DND-41 (cell line): Measurements from ENCODE around the gene CTNNBL1.
"Not testable (repeated sequence)": the region's sequence is repeated elsewhere in the genome, so short reads cannot be mapped to it uniquely, and the experiment has no call there.

Experiments used
- ATAC-seq: fragments of 200-7000 bp; cut with Tn5 transposase; 3 replicates; pipeline ENCODE4 v1.9.1; 2021; ENCODE audit warnings: low read depth; ENCODE audit not compliant: insufficient read depth
- DNase-seq: peaks from one replicate; pipeline ENCODE4 v3.0.0-alpha.2; 2020
- H2AFZ ChIP-seq: 2 replicates; pipeline ENCODE4 v1.6.0; 2012; ENCODE audit warnings: low read depth, low read length
- H3K27ac ChIP-seq: 2 replicates; pipeline ENCODE4 v1.5.1; 2012; ENCODE audit warnings: low read length, inconsistent platforms
- H3K27me3 ChIP-seq: fragments of 200-600 bp; sonication (generic); 2 replicates; pipeline ENCODE4 v1.6.0; 2012; ENCODE audit warnings: low read length, mild to moderate bottlenecking, inconsistent platforms; ENCODE audit not compliant: insufficient read depth, poor library complexity
- H3K36me3 ChIP-seq: 2 replicates; pipeline ENCODE4 v1.5.1; 2012; ENCODE audit warnings: low read length, inconsistent platforms; ENCODE audit not compliant: insufficient read depth
- H3K4me1 ChIP-seq: 2 replicates; pipeline ENCODE4 v1.5.1; 2012; ENCODE audit warnings: mild to moderate bottlenecking, low read length; ENCODE audit not compliant: insufficient read depth
- H3K4me2 ChIP-seq: 2 replicates; pipeline ENCODE4 v1.6.0; 2012; ENCODE audit warnings: mild to moderate bottlenecking, moderate library complexity, low read length, inconsistent platforms; ENCODE audit not compliant: insufficient read depth
- H3K4me3 ChIP-seq, 2 experiments: fragments of 200-600 bp in 1 of 2; shearing (Covaris generic) in 1 of 2; 2 replicates each; pipeline ENCODE4 v1.5.1; 2012 to 2016; ENCODE audit warnings: inconsistent platforms in 2 of 2, low read length in 2 of 2, mild to moderate bottlenecking in 2 of 2, low read depth in 1 of 2, moderate library complexity in 1 of 2
- H3K79me2 ChIP-seq: 2 replicates; pipeline ENCODE4 v1.6.0; 2012; ENCODE audit warnings: low read length, inconsistent platforms; ENCODE audit not compliant: insufficient read depth
- H3K9ac ChIP-seq: 2 replicates; pipeline ENCODE4 v1.6.0; 2012; ENCODE audit warnings: low read depth, mild to moderate bottlenecking, inconsistent platforms, low read length, moderate library complexity
- H3K9me3 ChIP-seq: 2 replicates; pipeline ENCODE4 v1.5.1; 2012; ENCODE audit warnings: low read length, moderate library complexity, mild to moderate bottlenecking, inconsistent platforms; ENCODE audit not compliant: insufficient read depth, severe bottlenecking
- H4K20me1 ChIP-seq: 2 replicates; pipeline ENCODE4 v1.6.0; 2012; ENCODE audit warnings: low read length; ENCODE audit not compliant: insufficient read depth
- CTCF ChIP-seq: IDR thresholded peaks from 2 replicates; pipeline ENCODE4 v1.5.1; 2012; ENCODE audit warnings: borderline replicate concordance, low read length, moderate library complexity, mild to moderate bottlenecking; ENCODE audit not compliant: poor library complexity, severe bottlenecking; ENCODE audit errors: extremely low read depth
- EZH2 ChIP-seq: IDR thresholded peaks from 3 replicates; pipeline ENCODE4 v1.6.1; 2012; ENCODE audit warnings: borderline replicate concordance, low read depth, mild to moderate bottlenecking, moderate library complexity, low read length, inconsistent platforms; ENCODE audit not compliant: severe bottlenecking

The CTNNBL1 gene

GRCh38 chr20:37677969-37678861 lies 15.6 kb upstream of the CTNNBL1 start:
- Histone ChIP-seq H2AFZ (no peak overlapping the region), H3K4me1 (no peaks in the 10 kb centered on the region), H4K20me1 (no peaks in the 10 kb centered on the region), H3K36me3 (no peaks in the 10 kb centered on the region), H3K4me3 (no peak overlapping the region), H3K79me2 (no peaks in the 10 kb centered on the region), H3K9me3 (no peaks in the 10 kb centered on the region), H3K9ac (no peak overlapping the region), H3K27ac (no peak overlapping the region), H3K4me2 (no peak overlapping the region), H3K27me3 (peaks cover 7% of the 10 kb centered on the region)
- no peak for ATAC-seq
- no peak for DNase-seq
- no peak for TF ChIP-seq EZH2
- no peak for TF ChIP-seq CTCF

DNA sequence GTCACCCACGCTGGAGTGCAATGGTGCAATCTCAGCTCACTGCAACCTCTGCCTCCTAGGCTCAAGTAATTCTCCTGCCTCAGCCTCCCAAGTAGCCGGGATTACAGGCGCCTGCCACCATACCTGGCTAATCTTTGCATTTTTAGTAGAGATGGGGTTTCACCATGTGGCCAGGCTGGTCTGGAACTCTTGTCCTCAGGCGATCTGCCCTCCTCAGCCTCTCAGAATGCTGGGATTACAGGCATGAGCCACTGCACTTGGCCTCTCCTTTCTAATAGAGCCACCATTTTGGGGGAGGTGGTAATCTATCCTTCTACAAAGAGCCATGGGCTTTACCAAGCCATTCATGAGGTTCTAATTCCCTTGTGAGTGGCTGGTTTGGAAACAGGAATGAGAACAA lies 14.1 kb upstream of the CTNNBL1 start:
- ATAC-seq, H2AFZ ChIP-seq, H3K4me2 ChIP-seq, H3K9me3 ChIP-seq, H3K79me2 ChIP-seq, H3K36me3 ChIP-seq, H3K4me3 ChIP-seq, H3K4me1 ChIP-seq, H4K20me1 ChIP-seq, DNase-seq, H3K9ac ChIP-seq, H3K27ac ChIP-seq, H3K27me3 ChIP-seq: not testable (repeated sequence)

GRCh38 chr20:37680420-37680819 lies 13.4 kb upstream of the CTNNBL1 start:
- ATAC-seq (no peak), DNase-seq (no peak)
- H3K79me2 ChIP-seq: no peaks in the 10 kb centered on the region
- no peaks in the 10 kb centered on the region for H3K9me3 ChIP-seq
- no peak overlapping the region for H3K4me3 ChIP-seq
- no peak overlapping the region for H2AFZ ChIP-seq
- H3K36me3 ChIP-seq: no peaks in the 10 kb centered on the region
- TF ChIP-seq EZH2: no peak
- TF ChIP-seq CTCF: no peak
- no peak overlapping the region for H3K9ac ChIP-seq
- H4K20me1 ChIP-seq: no peaks in the 10 kb centered on the region
- H3K4me1 ChIP-seq: no peaks in the 10 kb centered on the region
- H3K27me3 ChIP-seq: peaks cover 7% of the 10 kb centered on the region
- H3K27ac ChIP-seq: no peak overlapping the region
- no peak overlapping the region for H3K4me2 ChIP-seq

- Histone ChIP-seq H3K4me1 (no peaks in the 10 kb centered on the region), H3K79me2 (no peaks in the 10 kb centered on the region), H3K27ac (no peak overlapping the region), H3K27me3 (peaks cover 8% of the 10 kb centered on the region), H2AFZ (no peak overlapping the region), H4K20me1 (no peaks in the 10 kb centered on the region), H3K4me3 (no peak overlapping the region), H3K4me2 (no peak overlapping the region), H3K9me3 (no peaks in the 10 kb centered on the region), H3K36me3 (no peaks in the 10 kb centered on the region), H3K9ac (no peak overlapping the region)
- DNase-seq (no peak), ATAC-seq (no peak)
- TF ChIP-seq CTCF (no peak), EZH2 (no peak)
Observed at GRCh38 chr20:37681384-37682112, 12.3 kb upstream of the CTNNBL1 start.

DNA sequence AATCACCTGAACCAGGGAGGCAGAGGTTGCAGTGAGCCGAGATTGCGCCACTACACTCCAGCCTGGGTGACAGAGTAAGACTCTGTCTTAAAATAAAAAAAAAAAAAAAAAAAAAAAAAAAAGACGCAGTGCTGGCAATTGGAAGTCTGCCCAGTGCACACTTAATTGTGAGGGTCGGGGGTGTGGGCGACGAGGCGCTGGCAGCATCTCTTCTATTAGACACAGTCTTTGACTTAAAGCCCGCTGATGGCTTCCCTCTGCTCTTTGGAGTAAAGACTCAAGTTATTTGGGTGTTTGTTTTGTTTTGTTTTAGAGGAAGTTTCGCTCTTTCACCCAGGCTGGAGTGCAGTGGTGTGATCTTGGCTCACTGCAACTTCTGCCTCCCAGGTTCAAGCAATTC lies 10.7 kb upstream of the CTNNBL1 start:
- not testable (repeated sequence) for H3K9me3 ChIP-seq, H3K79me2 ChIP-seq, H3K4me2 ChIP-seq, H3K4me3 ChIP-seq, H3K9ac ChIP-seq, H3K27me3 ChIP-seq, H3K36me3 ChIP-seq, H3K4me1 ChIP-seq, DNase-seq, H4K20me1 ChIP-seq, ATAC-seq, H2AFZ ChIP-seq, H3K27ac ChIP-seq
